Ramos (cell line): ENCODE measurements around the gene LRG1.
"Not testable (repeated sequence)": the region's sequence is repeated elsewhere in the genome, so short reads cannot be mapped to it uniquely, and the experiment has no call there.

Source experiments
- in situ Hi-C: fragments of 300-500 bp; cut with MboI; formaldehyde crosslinking; loops from one replicate; pipeline ENCODE4 v1.14.3; 2022; ENCODE audit warnings: low sequenced_read_pairs; ENCODE audit not compliant: unreplicated experiment

LRG1 gene

GRCh38 chr19:4553775-4554174 is 13.9 kb upstream of the LRG1 start:
- in situ Hi-C loops, result no loop called here

DNA sequence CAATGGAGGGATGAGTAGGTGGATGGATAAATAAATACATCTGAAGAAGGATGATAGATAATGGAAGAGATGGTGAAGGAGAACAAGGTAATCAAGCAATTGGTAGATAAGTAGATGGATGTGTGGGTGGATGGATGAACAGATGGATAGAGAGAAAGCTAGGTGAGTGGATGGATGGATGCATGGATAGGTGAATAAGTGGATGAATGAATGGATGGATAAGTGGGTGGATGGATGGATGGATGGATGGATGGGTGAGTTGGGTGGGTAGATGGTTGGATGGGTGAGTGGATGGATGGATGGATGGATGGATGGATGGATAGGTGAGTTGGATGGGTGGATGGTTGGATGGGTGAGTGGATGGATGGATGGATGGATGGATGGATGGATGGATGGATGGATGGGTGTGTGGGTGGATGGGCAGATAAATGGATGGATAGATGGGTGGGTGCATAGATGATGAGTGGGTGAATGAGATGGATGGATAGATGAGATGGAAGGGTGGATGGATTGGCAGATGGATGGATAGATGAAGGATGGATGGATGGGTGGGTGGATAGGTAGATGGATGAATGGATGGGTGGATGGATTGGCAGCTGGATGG is 13.4 kb upstream of the LRG1 start:
- in situ Hi-C loops, result no loop called here

DNA sequence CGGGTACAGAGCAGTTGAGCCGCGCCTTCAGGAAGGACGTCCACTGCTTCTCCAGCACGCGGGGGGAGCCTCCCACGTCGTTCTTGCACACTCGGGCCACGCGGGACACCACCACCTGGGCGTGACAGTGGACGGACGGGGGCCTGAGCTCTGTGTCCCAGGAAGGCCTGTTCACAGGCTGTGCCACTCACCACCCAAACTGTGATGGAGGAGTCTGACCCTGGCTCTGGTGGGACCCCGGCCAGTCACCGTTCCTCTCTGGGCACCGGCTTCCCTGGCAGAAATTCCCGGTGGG is 12.6 kb upstream of the LRG1 start:
- in situ Hi-C loops, result no loop called here

DNA sequence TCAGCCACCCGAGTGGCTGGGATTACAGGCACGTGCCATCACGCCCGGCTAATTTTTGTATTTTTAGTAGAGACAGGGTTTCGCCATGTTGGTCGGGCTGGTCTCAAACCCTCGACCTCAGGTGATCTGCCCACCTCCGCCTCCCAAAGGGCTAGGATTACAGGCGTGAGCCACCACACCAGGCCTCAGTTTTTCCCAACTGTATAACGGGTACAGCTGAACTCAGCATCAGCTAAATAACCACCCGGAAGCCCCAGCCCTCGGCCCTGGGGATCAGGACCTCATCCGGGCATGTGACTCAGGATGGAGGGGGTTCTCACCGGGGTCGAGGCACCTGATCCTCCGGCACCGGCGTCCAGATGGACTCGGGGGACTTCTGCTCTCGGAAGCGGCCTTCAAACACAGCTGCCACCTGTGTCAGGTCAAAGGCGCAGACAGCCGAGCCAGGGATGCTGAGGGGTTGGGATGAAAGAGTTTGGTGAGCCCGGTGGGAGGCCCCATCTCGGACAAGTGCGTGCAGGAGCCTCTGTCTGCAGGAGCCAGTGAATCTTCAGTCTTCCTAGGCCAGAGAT is 10.7 kb upstream of the LRG1 start:
- in situ Hi-C loops, result no loop called here

GRCh38 chr19:4550018-4550417 is 10.2 kb upstream of the LRG1 start:
- in situ Hi-C loops, result no loop called here

GRCh38 chr19:4548238-4548584 is 8.4 kb upstream of the LRG1 start:
- in situ Hi-C loops, result no loop called here

GRCh38 chr19:4547303-4548237 is 7.7 kb upstream of the LRG1 start:
- in situ Hi-C loops, result no loop called here

DNA sequence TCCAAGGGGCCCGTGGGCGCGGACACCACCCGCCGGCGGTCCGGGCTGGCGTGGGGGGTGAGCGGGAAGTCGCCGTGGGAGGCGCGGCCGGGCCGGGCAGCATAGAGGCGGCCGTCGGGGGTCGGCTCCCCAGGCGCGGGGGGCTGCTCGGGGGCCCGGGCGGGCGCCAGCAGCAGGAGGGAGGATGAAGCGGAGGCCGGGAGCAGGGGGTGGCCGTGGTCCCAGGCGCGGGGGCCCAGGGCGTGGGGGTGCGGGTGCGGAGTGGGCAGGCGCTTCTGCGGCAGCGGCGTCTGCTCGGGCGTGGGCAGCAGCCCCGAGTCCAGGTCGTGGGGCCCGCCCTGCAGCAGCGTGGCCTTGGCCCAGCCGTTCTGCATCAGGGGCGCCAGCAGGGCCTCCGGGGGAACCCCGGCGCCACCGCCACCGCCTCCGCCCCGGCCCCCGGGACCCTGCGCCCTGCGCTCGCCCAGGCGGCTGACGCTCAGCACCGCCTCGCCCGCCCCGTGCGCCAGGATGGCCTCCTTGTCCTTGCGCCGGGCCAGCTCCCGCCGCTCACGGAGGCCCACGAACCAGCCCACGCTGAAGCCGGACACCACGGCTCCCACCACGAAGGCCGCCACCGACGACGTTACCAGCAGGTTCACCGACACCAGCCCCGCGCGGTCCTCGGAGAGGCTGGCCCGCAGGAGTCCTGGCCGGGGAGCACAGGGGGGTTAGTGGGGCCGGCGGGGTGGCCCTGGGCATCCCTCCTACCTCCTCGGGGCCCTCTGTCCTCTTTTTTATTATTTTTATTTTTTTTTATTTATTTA is 4.2 kb upstream of the LRG1 start:
- in situ Hi-C loops, result no loop called here

DNA sequence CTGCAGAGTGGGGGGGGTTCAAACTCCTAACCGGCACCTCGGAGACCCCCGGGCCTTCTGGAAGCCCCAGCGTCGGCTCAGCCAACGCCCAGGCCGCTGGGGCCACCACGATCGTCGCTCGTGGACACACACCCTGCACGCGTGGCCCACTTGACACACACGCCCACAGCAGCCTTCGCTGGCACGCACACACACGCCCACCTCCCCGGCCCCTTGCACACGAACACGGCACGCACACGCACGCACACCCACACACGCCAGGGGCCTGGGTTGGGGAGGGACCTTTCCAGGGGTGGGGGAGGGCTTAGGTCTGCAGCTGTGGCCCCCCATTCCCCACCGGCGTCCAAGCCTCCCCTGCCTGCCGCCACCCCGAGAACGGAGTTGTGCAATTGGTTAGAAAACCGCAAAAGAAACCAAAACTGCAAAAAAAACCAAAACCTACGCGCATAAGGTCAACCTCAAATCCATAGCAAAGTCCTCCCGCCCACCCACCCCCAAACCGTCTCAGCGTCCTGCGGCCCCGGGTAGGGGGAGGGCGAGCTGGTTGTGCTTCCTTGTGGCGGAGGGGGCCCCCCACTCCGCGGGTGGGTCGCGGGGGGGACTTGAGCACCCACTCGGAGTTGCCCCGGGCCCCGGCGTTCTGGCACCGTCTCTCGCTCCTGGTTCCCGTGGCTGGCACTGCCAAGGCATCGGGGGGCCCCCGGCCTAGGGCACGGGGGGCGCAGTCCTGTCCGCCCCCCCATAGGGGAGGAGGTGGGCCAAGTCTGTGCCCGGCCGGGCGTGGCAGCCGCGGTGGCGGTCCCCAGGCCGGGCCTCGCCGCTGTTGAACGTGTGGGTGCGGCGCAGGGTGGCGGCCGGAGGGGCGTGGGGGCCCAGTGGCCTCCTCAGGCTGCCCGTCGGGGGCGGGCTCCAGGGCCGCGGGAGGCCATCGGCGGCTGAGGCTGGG is 3.3 kb upstream of the LRG1 start:
- in situ Hi-C loops, result no loop called here

- in situ Hi-C loops, result not testable (repeated sequence)
These were observed 1.9 kb upstream of the LRG1 start for GRCh38 chr19:4541806-4542145.

DNA sequence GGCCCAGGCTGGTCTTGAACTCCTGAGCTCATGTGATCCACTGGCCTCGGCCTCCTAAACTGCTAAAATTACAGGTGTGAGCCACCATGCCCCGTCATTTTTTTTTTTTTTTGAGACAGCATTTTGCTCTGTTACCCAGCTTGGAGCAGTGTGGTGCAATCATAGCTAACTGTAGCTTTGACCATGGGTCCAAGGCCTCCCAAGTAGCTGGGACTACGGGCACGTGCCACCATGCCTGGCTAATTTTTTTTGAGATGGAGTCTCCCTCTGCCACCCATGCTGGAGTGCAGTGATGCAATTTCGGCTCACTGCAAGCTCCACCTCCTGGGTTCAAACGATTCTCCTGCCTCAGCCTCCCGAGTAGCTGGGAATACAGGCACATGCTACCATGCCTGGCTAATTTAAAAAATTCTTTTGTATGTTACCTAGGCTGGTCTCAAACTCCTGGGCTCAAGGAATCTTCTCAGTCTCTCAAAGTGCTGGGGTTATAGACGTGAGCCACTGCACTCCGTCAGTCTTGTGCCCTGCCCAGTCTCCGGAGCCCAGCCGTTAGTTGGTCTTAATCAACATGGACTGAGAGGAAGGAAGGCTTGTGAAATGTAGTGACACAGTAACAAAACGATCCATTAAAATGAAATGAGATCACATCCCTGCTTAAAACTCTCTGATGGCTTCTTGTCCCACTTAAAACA is 1.4 kb upstream of the LRG1 start:
- in situ Hi-C loops, result no loop called here

GRCh38 chr19:4539169-4539692 is 605 bp downstream of the LRG1 start:
- in situ Hi-C loops, result no loop called here

DNA sequence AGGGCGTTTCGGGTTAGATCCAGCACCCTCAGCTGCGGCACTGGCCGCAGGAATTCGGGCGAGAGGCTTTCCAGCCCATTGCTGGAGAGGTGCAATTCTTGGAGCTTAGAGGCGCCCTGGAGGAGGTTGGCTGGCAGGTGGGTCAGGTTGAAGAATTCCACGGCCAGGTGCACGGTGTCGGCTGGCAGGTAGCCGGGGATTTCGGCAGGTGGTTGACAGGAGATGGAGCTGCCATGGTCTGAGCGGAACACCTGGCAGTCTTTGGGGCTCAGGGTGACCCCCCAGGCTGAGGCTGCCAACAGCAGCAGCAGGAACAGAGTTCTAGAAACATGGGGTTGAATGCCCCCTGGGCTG is 1.3 kb downstream of the LRG1 start:
- in situ Hi-C loops, result no loop called here

DNA sequence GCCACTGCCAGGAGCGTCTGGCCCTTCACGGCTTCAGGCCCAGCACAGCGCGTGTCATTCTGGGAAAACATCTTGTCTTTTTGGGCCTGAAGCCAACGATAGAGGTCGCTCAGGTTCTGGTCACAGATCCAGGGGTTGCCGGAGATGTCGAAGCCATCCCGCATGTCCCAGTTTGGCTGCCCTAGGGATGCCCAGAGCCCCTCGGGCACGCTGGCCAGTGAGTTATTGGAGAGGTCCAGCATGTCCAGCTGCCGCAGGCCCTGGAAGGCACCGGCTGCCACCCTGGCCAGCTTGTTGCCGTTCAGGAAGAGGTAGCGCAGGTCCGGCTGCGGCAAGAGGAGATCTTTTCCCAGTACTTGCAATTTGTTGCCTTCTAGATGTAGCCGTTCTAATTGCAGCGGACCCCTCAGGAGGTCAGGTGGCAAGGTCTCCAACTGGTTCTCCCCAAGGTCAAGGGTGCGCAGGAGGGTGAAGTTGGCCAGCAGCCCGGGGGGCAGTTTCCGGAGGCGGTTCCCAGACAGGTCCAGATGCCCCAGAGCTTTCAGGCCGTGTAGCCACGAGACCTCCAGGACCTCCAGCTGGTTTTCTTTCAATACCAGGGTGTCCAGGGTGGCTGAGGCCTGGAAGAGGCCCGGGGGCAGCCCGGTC is 1.8 kb downstream of the LRG1 start:
- in situ Hi-C loops, result no loop called here

DNA sequence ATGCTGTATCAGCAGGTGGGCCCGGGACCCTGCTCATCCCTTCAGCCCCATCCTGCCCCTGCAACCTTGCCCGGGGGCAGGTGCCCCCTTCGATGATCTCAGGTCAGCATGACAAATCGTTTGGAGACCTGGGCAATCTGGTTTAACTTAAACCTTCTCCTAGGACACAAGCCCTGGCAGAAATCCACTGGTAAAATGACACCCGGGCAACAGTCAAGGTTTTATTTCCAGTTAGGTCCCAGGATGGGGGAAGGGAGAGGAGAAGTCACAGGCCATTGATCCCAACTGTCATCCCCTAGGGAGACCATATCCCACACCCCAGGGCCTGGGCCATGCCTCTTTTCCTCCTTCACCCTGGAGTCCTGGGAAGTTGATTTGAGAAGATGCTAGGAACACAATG is 3.0 kb downstream of the LRG1 start:
- in situ Hi-C loops, result no loop called here

DNA sequence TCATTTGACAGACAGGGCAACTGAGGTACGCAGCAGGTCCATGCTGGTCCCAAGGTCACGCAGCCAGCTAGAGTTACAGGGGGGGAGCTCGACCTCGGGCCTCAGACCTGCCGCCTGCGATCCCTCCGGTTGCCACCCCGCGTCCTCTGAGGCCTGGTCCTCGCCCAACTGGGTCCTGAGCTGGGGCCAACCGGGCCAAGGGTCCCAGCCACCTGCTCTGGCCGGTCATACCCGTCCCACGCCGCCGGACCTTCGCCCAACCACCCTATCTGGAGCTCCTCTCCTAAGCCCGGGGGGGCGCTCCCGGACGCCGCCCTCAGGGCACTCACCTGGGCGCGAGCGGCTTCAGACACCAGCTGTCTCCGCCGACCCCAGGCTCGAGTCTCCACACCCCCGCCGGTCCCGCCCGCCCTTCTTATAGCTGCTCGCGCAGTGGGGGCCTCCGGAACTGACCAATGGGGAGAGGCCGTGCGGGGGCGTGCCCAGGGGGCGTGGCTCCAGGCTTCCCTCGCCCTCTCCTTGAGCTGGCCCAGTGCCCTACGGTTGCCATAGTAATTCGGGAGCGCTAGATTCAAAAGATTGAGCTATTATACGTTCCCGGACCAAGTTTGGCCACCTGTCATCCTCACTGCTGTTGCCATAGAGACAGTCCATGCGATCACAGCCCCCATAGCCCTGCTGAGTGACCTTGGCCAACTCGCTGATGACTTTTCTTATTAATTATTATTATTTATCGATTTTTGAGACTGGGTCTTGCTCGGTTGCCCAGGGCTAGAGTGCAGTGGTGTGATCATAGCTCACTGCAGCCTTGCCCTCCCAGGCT is 4.8 kb downstream of the LRG1 start, which contains the start of gene PLIN5:
Gene PLIN5, minus strand, starts transcription at position 389 of the 823 bp plus-strand sequence. CDS start 1,150 bp downstream, outside the sequence.
- in situ Hi-C loops, result no loop called here

- in situ Hi-C loops, result no loop called here
These were observed 5.9 kb downstream of the LRG1 start for GRCh38 chr19:4533835-4534424.
